Measurements from ENCODE around the gene HLX. TPM values are rescaled to one million over a fixed set of nuclear protein-coding genes. Genes with fewer than 3 reads are reported as not detected.
A peak's percentile ranks its signal among the peaks of the same experiment; 100 is the strongest.

The HLX gene
- polyA plus RNA-seq, 1 donor from 2014 or later: not detected

- no peaks in the 10 kb centered on the region for H3F3A ChIP-seq (ENCODE audit: insufficient read depth, low read length, poor library complexity, severe bottlenecking)
- no peaks in the 10 kb centered on the region for H3K79me2 ChIP-seq (replicated peaks; ENCODE audit: insufficient read depth, low read length)
- no peak overlapping the region for H3K4me2 ChIP-seq (ENCODE audit: low read length)
- H3K27me3 ChIP-seq (ENCODE audit: insufficient read depth, low read depth, low read length): peaks cover 100% of the 10 kb centered on the region
- peak overlapping the region; percentile 56 for H3K4me3 ChIP-seq (ENCODE audit: low read length)
- no peaks in the 10 kb centered on the region for H3K9me2 ChIP-seq (ENCODE audit: insufficient read depth, low read length)
- no peaks in the 10 kb centered on the region for H3K36me3 ChIP-seq (ENCODE audit: insufficient read depth, low read length)
- no peak overlapping the region for H3K9ac ChIP-seq (ENCODE audit: low read length)
- no peaks in the 10 kb centered on the region for H3K9me3 ChIP-seq (ENCODE audit: low read length)
- no peak overlapping the region for H2AFZ ChIP-seq (ENCODE audit: low read depth, low read length)
- no peaks in the 10 kb centered on the region for H4K20me1 ChIP-seq (ENCODE audit: insufficient read depth)
- H3K27ac ChIP-seq (ENCODE audit: low read length): no peak overlapping the region
- no peak for TF ChIP-seq EP300 (conservative IDR thresholded peaks at IDR 0.05; ENCODE audit: poor library complexity, severe bottlenecking)
- TF ChIP-seq REST (IDR thresholded peaks at IDR 0.05; ENCODE audit: borderline replicate concordance): no peak
- peak; percentile 51 for TF ChIP-seq EZH2 (IDR thresholded peaks at IDR 0.05; ENCODE audit: borderline replicate concordance, insufficient read depth, low read length, poor library complexity, severe bottlenecking)
- TF ChIP-seq POLR2AphosphoS5 (IDR thresholded peaks at IDR 0.05): peak; percentile 18
Measured at GRCh38 chr1:220887520-220888416, 8.5 kb downstream of the HLX start.

- Histone ChIP-seq H3K9ac (ENCODE audit: low read length) (no peak overlapping the region), H4K20me1 (ENCODE audit: insufficient read depth) (no peaks in the 10 kb centered on the region), H3K4me3 (ENCODE audit: low read length) (no peak overlapping the region), H2AFZ (ENCODE audit: low read depth, low read length) (no peak overlapping the region), H3K36me3 (ENCODE audit: insufficient read depth, low read length) (no peaks in the 10 kb centered on the region), H3K4me2 (ENCODE audit: low read length) (no peak overlapping the region), H3K27me3 (ENCODE audit: insufficient read depth, low read depth, low read length) (peaks cover 100% of the 10 kb centered on the region), H3K27ac (ENCODE audit: low read length) (no peak overlapping the region), H3F3A (ENCODE audit: insufficient read depth, low read length, poor library complexity, severe bottlenecking) (no peaks in the 10 kb centered on the region), H3K79me2 (replicated peaks; ENCODE audit: insufficient read depth, low read length) (no peaks in the 10 kb centered on the region), H3K9me3 (ENCODE audit: low read length) (no peaks in the 10 kb centered on the region), H3K9me2 (ENCODE audit: insufficient read depth, low read length) (no peaks in the 10 kb centered on the region)
- no peak for TF ChIP-seq POLR2AphosphoS5 (IDR thresholded peaks at IDR 0.05)
- TF ChIP-seq EZH2 (IDR thresholded peaks at IDR 0.05; ENCODE audit: borderline replicate concordance, insufficient read depth, low read length, poor library complexity, severe bottlenecking): peak; percentile 68
Measured at GRCh38 chr1:220888417-220888986, 9.3 kb downstream of the HLX start.

DNA sequence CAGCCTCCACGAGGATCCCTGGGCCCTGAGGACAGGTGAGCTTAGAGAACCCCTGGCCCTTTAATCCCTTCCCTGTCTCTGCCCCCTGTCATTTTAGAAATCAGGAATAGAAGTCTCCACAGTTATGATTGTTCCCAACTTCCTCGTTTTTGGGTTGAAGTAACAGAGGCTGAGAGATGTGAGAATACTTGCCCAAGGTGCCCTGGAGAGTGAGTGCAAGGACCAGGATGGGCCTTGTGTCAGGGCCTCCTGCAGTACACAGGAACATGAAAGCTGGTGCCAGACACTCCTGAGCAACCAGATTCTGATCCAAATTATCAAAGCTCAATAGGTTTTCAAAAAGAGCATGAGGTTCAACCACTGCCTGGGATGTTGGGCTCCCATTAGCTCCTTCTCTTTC, 10.1 kb downstream of the HLX start:
- no peaks in the 10 kb centered on the region for H4K20me1 ChIP-seq (ENCODE audit: insufficient read depth)
- H2AFZ ChIP-seq (ENCODE audit: low read depth, low read length): no peak overlapping the region
- no peak overlapping the region for H3K27ac ChIP-seq (ENCODE audit: low read length)
- no peaks in the 10 kb centered on the region for H3K9me3 ChIP-seq (ENCODE audit: low read length)
- H3K4me3 ChIP-seq (ENCODE audit: low read length): no peak overlapping the region
- H3K9ac ChIP-seq (ENCODE audit: low read length): no peak overlapping the region
- no peak overlapping the region for H3K4me2 ChIP-seq (ENCODE audit: low read length)
- H3K79me2 ChIP-seq (replicated peaks; ENCODE audit: insufficient read depth, low read length): no peaks in the 10 kb centered on the region
- H3K27me3 ChIP-seq (ENCODE audit: insufficient read depth, low read depth, low read length): peaks cover 100% of the 10 kb centered on the region
- no peaks in the 10 kb centered on the region for H3K36me3 ChIP-seq (ENCODE audit: insufficient read depth, low read length)
- no peaks in the 10 kb centered on the region for H3K9me2 ChIP-seq (ENCODE audit: insufficient read depth, low read length)
- no peaks in the 10 kb centered on the region for H3F3A ChIP-seq (ENCODE audit: insufficient read depth, low read length, poor library complexity, severe bottlenecking)
- TF ChIP-seq, protein P1, sequence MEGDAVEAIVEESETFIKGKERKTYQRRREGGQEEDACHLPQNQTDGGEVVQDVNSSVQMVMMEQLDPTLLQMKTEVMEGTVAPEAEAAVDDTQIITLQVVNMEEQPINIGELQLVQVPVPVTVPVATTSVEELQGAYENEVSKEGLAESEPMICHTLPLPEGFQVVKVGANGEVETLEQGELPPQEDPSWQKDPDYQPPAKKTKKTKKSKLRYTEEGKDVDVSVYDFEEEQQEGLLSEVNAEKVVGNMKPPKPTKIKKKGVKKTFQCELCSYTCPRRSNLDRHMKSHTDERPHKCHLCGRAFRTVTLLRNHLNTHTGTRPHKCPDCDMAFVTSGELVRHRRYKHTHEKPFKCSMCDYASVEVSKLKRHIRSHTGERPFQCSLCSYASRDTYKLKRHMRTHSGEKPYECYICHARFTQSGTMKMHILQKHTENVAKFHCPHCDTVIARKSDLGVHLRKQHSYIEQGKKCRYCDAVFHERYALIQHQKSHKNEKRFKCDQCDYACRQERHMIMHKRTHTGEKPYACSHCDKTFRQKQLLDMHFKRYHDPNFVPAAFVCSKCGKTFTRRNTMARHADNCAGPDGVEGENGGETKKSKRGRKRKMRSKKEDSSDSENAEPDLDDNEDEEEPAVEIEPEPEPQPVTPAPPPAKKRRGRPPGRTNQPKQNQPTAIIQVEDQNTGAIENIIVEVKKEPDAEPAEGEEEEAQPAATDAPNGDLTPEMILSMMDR (IDR thresholded peaks at IDR 0.05; ENCODE audit: poor library complexity, severe bottlenecking): no peak
- TF ChIP-seq SMC3 (conservative IDR thresholded peaks at IDR 0.05; ENCODE audit: poor library complexity): no peak
- TF ChIP-seq EP300 (conservative IDR thresholded peaks at IDR 0.05; ENCODE audit: poor library complexity, severe bottlenecking): no peak
- TF ChIP-seq TAF1 (IDR thresholded peaks at IDR 0.05; ENCODE audit: low read depth): no peak
- no peak for TF ChIP-seq REST (IDR thresholded peaks at IDR 0.05; ENCODE audit: borderline replicate concordance)
- no peak for TF ChIP-seq RAD21 (conservative IDR thresholded peaks at IDR 0.05)
- no peak for TF ChIP-seq MXI1 (conservative IDR thresholded peaks at IDR 0.05; ENCODE audit: poor library complexity, severe bottlenecking)
- no peak for TF ChIP-seq POLR2AphosphoS5 (IDR thresholded peaks at IDR 0.05)
- no peak for TF ChIP-seq EZH2 (IDR thresholded peaks at IDR 0.05; ENCODE audit: borderline replicate concordance, insufficient read depth, low read length, poor library complexity, severe bottlenecking)

All from neural cell (in vitro differentiated cells).